ENCODE results near the gene FLOT2. TPM values are rescaled to one million over a fixed set of nuclear protein-coding genes. Genes with fewer than 3 reads are reported as not detected.

FLOT2 gene
- polyA plus RNA-seq, 1 of the 3 experiments (the other 2 are of a cell fraction): 105 TPM

GRCh38 chr17:28912281-28912937 lies 14.9 kb upstream of the FLOT2 start:
- Histone ChIP-seq H3K4me1 (ENCODE audit: control insufficient read depth in 1 of 2, insufficient read depth in 2 of 2, low read depth in 1 of 2, low read length in 1 of 2) (no peaks in the 10 kb centered on the region; a peak in 1 of 4 replicates), H3K9ac (no peak overlapping the region), H3K79me2 (ENCODE audit: insufficient read depth) (peaks cover 9% of the 10 kb centered on the region; the same call in 1 of the 2 replicates), H3F3A (replicated peaks; ENCODE audit: insufficient read depth) (peaks cover 30% of the 10 kb centered on the region), H3K9me3 (no peaks in the 10 kb centered on the region), H3K4me3 (ENCODE audit: low read depth in 2 of 2, low read length in 1 of 2) (no peak overlapping the region), H3K36me3 (replicated peaks in 1 of 2; ENCODE audit: control insufficient read depth in 1 of 2, insufficient read depth in 2 of 2, low read length in 1 of 2) (peaks cover 75 to 88% of the 10 kb centered on the region in 2 experiments), H4K20me1 (ENCODE audit: insufficient read depth) (peaks cover 13% of the 10 kb centered on the region; the same call in 1 of the 2 replicates), H3K9me2 (no peaks in the 10 kb centered on the region), H2AFZ (ENCODE audit: low read depth) (no peak overlapping the region), H3K4me2 (no peak overlapping the region), H3K27me3 (ENCODE audit: insufficient read depth) (no peaks in the 10 kb centered on the region), H3K27ac (ENCODE audit: low read depth in 2 of 2, low read length in 1 of 2) (no peak overlapping the region)
- no peak for TF ChIP-seq REST (IDR thresholded peaks at IDR 0.05; ENCODE audit: low read depth, low read length)
- TF ChIP-seq, protein P1, sequence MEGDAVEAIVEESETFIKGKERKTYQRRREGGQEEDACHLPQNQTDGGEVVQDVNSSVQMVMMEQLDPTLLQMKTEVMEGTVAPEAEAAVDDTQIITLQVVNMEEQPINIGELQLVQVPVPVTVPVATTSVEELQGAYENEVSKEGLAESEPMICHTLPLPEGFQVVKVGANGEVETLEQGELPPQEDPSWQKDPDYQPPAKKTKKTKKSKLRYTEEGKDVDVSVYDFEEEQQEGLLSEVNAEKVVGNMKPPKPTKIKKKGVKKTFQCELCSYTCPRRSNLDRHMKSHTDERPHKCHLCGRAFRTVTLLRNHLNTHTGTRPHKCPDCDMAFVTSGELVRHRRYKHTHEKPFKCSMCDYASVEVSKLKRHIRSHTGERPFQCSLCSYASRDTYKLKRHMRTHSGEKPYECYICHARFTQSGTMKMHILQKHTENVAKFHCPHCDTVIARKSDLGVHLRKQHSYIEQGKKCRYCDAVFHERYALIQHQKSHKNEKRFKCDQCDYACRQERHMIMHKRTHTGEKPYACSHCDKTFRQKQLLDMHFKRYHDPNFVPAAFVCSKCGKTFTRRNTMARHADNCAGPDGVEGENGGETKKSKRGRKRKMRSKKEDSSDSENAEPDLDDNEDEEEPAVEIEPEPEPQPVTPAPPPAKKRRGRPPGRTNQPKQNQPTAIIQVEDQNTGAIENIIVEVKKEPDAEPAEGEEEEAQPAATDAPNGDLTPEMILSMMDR (IDR thresholded peaks at IDR 0.05): peak; percentile 49
- CTCF ChIA-PET: interaction anchor here (0.6 to 8.8 kb wide), 10 partner anchors 10 to 212 kb away, joined by 3 to 63 read pairs (median 3); partner anchors contain the start of gene DHRS13
- 69% methylated on average over 9 of the region's 20 CpGs for WGBS (ENCODE audit: low lambda C conversion rate)
- POLR2A ChIA-PET: no interaction called here
- no peak for DNase-seq

DNA sequence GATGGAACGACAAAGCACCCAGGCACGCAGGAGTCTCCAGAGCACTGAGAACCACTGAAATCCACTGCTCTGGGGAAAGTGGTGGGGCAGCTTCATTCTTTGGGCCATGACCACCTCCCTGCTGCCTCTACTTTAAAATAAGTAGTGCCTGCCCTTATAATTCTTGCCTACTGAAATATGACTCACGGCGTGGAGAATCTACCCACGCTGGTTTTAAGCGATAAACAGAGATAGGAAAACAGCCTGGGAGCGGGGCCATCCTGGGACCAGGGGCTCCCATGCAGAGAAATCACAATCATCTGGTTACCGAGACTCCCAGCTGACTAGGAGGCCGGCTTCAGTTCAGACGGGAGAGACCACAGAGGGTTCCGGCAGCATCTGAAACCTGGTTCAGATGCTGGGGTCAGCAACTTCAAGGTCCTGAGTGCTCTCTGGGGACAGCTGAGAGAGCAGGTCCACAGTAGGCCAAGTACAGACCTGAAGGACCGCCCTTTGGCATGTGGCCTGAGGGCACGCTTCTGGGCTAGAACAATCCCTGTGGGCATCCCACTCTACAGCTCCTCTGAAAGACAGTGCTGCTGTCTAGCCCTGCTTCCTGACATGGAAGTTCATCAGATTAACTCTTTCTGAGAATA lies 14.0 kb upstream of the FLOT2 start:
- no peak overlapping the region for H2AFZ ChIP-seq (ENCODE audit: low read depth)
- DNase-seq: no peak
- 96% methylated on average over 13 of the region's 13 CpGs for WGBS (ENCODE audit: low lambda C conversion rate)
- H3K9me3 ChIP-seq: no peaks in the 10 kb centered on the region
- ChIA-PET CTCF (interaction anchor here (1.3 to 8.8 kb wide), 4 partner anchors 9 to 184 kb away, joined by 3 to 63 read pairs (median 20); partner anchors contain the start of genes DHRS13 and NEK8), POLR2A (no interaction called here)
- no peak overlapping the region for H3K4me3 ChIP-seq (ENCODE audit: low read depth in 2 of 2, low read length in 1 of 2)
- H3K4me1 ChIP-seq (ENCODE audit: control insufficient read depth in 1 of 2, insufficient read depth in 2 of 2, low read depth in 1 of 2, low read length in 1 of 2): no peaks in the 10 kb centered on the region; a peak in 1 of 4 replicates
- peaks cover 9% of the 10 kb centered on the region; the same call in 1 of the 2 replicates for H3K79me2 ChIP-seq (ENCODE audit: insufficient read depth)
- H3K36me3 ChIP-seq (replicated peaks in 1 of 2; ENCODE audit: control insufficient read depth in 1 of 2, insufficient read depth in 2 of 2, low read length in 1 of 2): peaks cover 75 to 87% of the 10 kb centered on the region in 2 experiments
- peaks cover 13% of the 10 kb centered on the region; the same call in 1 of the 2 replicates for H4K20me1 ChIP-seq (ENCODE audit: insufficient read depth)
- H3K27ac ChIP-seq (ENCODE audit: low read depth in 2 of 2, low read length in 1 of 2): no peak overlapping the region
- H3F3A ChIP-seq (replicated peaks; ENCODE audit: insufficient read depth): peaks cover 30% of the 10 kb centered on the region
- H3K9me2 ChIP-seq: no peaks in the 10 kb centered on the region
- no peaks in the 10 kb centered on the region for H3K27me3 ChIP-seq (ENCODE audit: insufficient read depth)
- H3K4me2 ChIP-seq: no peak overlapping the region
- TF ChIP-seq, protein P2, sequence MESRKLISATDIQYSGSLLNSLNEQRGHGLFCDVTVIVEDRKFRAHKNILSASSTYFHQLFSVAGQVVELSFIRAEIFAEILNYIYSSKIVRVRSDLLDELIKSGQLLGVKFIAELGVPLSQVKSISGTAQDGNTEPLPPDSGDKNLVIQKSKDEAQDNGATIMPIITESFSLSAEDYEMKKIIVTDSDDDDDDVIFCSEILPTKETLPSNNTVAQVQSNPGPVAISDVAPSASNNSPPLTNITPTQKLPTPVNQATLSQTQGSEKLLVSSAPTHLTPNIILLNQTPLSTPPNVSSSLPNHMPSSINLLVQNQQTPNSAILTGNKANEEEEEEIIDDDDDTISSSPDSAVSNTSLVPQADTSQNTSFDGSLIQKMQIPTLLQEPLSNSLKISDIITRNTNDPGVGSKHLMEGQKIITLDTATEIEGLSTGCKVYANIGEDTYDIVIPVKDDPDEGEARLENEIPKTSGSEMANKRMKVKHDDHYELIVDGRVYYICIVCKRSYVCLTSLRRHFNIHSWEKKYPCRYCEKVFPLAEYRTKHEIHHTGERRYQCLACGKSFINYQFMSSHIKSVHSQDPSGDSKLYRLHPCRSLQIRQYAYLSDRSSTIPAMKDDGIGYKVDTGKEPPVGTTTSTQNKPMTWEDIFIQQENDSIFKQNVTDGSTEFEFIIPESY (IDR thresholded peaks at IDR 0.05; ENCODE audit: borderline replicate concordance, low read depth): no peak
- TF ChIP-seq, protein P3, sequence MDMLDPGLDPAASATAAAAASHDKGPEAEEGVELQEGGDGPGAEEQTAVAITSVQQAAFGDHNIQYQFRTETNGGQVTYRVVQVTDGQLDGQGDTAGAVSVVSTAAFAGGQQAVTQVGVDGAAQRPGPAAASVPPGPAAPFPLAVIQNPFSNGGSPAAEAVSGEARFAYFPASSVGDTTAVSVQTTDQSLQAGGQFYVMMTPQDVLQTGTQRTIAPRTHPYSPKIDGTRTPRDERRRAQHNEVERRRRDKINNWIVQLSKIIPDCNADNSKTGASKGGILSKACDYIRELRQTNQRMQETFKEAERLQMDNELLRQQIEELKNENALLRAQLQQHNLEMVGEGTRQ (IDR thresholded peaks at IDR 0.05; ENCODE audit: borderline replicate concordance, low read depth, low read length): no peak
- TF ChIP-seq FOXJ3 (CRISPR knock-in tag; IDR thresholded peaks at IDR 0.05): no peak
- no peak for TF ChIP-seq NRF1 (IDR thresholded peaks at IDR 0.05; ENCODE audit: low read depth, low read length)
- TF ChIP-seq, protein P4, sequence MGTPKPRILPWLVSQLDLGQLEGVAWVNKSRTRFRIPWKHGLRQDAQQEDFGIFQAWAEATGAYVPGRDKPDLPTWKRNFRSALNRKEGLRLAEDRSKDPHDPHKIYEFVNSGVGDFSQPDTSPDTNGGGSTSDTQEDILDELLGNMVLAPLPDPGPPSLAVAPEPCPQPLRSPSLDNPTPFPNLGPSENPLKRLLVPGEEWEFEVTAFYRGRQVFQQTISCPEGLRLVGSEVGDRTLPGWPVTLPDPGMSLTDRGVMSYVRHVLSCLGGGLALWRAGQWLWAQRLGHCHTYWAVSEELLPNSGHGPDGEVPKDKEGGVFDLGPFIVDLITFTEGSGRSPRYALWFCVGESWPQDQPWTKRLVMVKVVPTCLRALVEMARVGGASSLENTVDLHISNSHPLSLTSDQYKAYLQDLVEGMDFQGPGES (IDR thresholded peaks at IDR 0.05; ENCODE audit: low read depth, low read length): no peak
- H3K9ac ChIP-seq: no peak overlapping the region
